AG10803 (cell line): ENCODE results near the gene EBLN2.

ENCODE experiments used
- DNase-seq: peaks from one replicate; pipeline ENCODE4 v3.0.0; 2010; ENCODE audit warnings: low read depth
- H3K4me3 ChIP-seq: 2 replicates; pipeline ENCODE4 v1.5.1; 2011; ENCODE audit warnings: mild to moderate bottlenecking, low read length, control low read depth
- CTCF ChIP-seq: conservative IDR thresholded peaks from 2 replicates; pipeline ENCODE4 v1.5.1; 2011; ENCODE audit warnings: mild to moderate bottlenecking, low read length, control low read depth, inconsistent platforms

Gene EBLN2

GRCh38 chr3:73086071-73086494 is 24.6 kb downstream of the EBLN2 start:
- DNase-seq: peak; percentile 43
- H3K4me3 ChIP-seq: no peak overlapping the region
- peak; percentile 83 for TF ChIP-seq CTCF

GRCh38 chr3:73094129-73094528 is 32.7 kb downstream of the EBLN2 start:
- TF ChIP-seq CTCF: no peak
- DNase-seq: peak; percentile 18
- no peak overlapping the region for H3K4me3 ChIP-seq

- DNase-seq: no peak
- TF ChIP-seq CTCF: no peak
- no peak overlapping the region for H3K4me3 ChIP-seq
Measured at GRCh38 chr3:73094951-73095350, 33.5 kb downstream of the EBLN2 start.

- no peak for TF ChIP-seq CTCF
- no peak for DNase-seq
Measured at GRCh38 chr3:73096169-73096568, 34.7 kb downstream of the EBLN2 start.

GRCh38 chr3:73098026-73098425 is 36.6 kb downstream of the EBLN2 start:
- H3K4me3 ChIP-seq: no peak overlapping the region
- DNase-seq: no peak
- TF ChIP-seq CTCF: no peak

More at GRCh38 chr3:73096169-73096568, 34.7 kb downstream of the EBLN2 start:
- H3K4me3 ChIP-seq: no peak overlapping the region

- no peak for DNase-seq
- no peak for TF ChIP-seq CTCF
- no peak overlapping the region for H3K4me3 ChIP-seq
Measured at GRCh38 chr3:73098873-73099272, 37.4 kb downstream of the EBLN2 start.

- DNase-seq: peak; percentile 80
- no peak overlapping the region for H3K4me3 ChIP-seq
Measured at GRCh38 chr3:73100741-73101559, 39.5 kb downstream of the EBLN2 start.

More at GRCh38 chr3:73100741-73101559, 39.5 kb downstream of the EBLN2 start:
- TF ChIP-seq CTCF: peak; percentile 96
